VCaP (cell line): ENCODE measurements around the gene SCIN.
A peak's percentile ranks its signal among the peaks of the same experiment; 100 is the strongest.
"Not testable (repeated sequence)": the region's sequence is repeated elsewhere in the genome, so short reads cannot be mapped to it uniquely, and the experiment has no call there.

ENCODE experiments used
- H3K27ac ChIP-seq: fragments of 450-650 bp; 2 replicates; pipeline ENCODE4 v1.5.1; 2017
- CTCF ChIP-seq: fragments of 450-650 bp; conservative IDR thresholded peaks from 2 replicates; pipeline ENCODE4 v1.5.1; 2017; ENCODE audit warnings: mild to moderate bottlenecking, moderate library complexity

Gene SCIN

GRCh38 chr7:12686234-12686890 lies 115.8 kb downstream of the SCIN start:
- H3K27ac ChIP-seq = peak overlapping the region; percentile 93
- TF ChIP-seq CTCF = peak; percentile 95

- peak within 1 kb of the TSS; percentile 93 for H3K27ac ChIP-seq
- TF ChIP-seq CTCF = peak; percentile 76
Observed at GRCh38 chr7:12686891-12687717, 116.6 kb downstream of the SCIN start, which contains the start of gene ARL4A. Gene ARL4A, plus strand, starts transcription at chr7:12687633. Its CDS starts 622 bp downstream, at chr7:12688255.

GRCh38 chr7:12687718-12688171 lies 117.2 kb downstream of the SCIN start:
- peak overlapping the region; percentile 93 for H3K27ac ChIP-seq
- no peak for TF ChIP-seq CTCF

GRCh38 chr7:12688485-12689170 lies 118.1 kb downstream of the SCIN start:
- H3K27ac ChIP-seq = not testable (repeated sequence)

GRCh38 chr7:12689451-12689850 lies 118.9 kb downstream of the SCIN start:
- H3K27ac ChIP-seq = no peak overlapping the region
- no peak for TF ChIP-seq CTCF

- TF ChIP-seq CTCF = no peak
Observed at GRCh38 chr7:12690041-12690878, 119.7 kb downstream of the SCIN start.

GRCh38 chr7:12691388-12691787 lies 120.9 kb downstream of the SCIN start:
- H3K27ac ChIP-seq = not testable (repeated sequence)

More at GRCh38 chr7:12690041-12690878, 119.7 kb downstream of the SCIN start:
- H3K27ac ChIP-seq = no peak overlapping the region

GRCh38 chr7:12692035-12692434 lies 121.5 kb downstream of the SCIN start:
- no peak for TF ChIP-seq CTCF
- H3K27ac ChIP-seq = no peak overlapping the region
